ENCODE results near the gene AGBL1. TPM values are rescaled to one million over a fixed set of nuclear protein-coding genes. Genes with fewer than 3 reads are reported as not detected.

Gene AGBL1
- total and polyA plus RNA-seq, 7 donors: 0.96 to 34.8 (median 6.6) TPM

DNA sequence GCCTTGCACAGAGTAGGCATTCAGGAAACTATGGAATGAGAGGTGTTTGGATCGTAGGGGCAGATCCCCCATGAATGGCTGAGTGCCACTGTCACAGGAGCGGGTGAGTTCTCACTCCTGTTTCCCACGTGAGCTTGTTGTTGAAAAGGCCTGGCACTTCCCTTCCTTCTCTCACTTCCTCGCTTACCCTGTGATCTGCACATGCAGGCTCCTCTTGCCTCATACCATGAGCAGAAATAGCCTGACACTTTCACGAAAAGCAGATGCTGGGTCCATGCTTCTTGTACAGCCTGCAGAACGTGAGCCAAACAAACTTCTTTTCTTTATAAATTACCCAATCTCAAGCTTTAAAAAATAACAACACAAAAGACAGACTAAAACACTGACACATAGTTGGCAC is 55.4 kb downstream of the AGBL1 start:
- WGBS, 3 donors: 27 to 43% (median 34%) methylated on average over 6 of the region's 6 CpGs
- peak; percentile 87 to 92 (median 88) for ATAC-seq
- Histone ChIP-seq H3K4me3 (no peak overlapping the region), H3K27ac (peak overlapping the region; percentile 71), H3K36me3 (ENCODE audit: insufficient read depth in 1 of 2, low read depth in 1 of 2) (no peaks in the 10 kb centered on the region), H3K27me3 (ENCODE audit: insufficient read depth in 3 of 3, low read length in 2 of 3) (no peaks in the 10 kb centered on the region), H3K9me3 (no peaks in the 10 kb centered on the region), H3K4me1 (peaks cover 32% of the 10 kb centered on the region)
- TF ChIP-seq CTCF (IDR thresholded peaks at IDR 0.05): no peak
- DNase-seq: peak in 1 of 2 donors; percentile 20
- intact Hi-C loops (cut with DNase I): no loop called here

- no peaks in the 10 kb centered on the region for H3K9me3 ChIP-seq
- ATAC-seq (no peak), DNase-seq (no peak)
- WGBS, 3 donors: 78 to 82% (median 81%) methylated on average over 2 of the region's 2 CpGs
- no peak overlapping the region for H3K27ac ChIP-seq
- H3K27me3 ChIP-seq (ENCODE audit: insufficient read depth in 3 of 3, low read length in 2 of 3): no peaks in the 10 kb centered on the region
- intact Hi-C loops (cut with DNase I): no loop called here
- no peak overlapping the region for H3K4me3 ChIP-seq
- H3K4me1 ChIP-seq: peaks cover 39% of the 10 kb centered on the region
- no peaks in the 10 kb centered on the region for H3K36me3 ChIP-seq (ENCODE audit: insufficient read depth in 1 of 2, low read depth in 1 of 2)
- TF ChIP-seq CTCF (IDR thresholded peaks at IDR 0.05): no peak
These were observed 57.2 kb downstream of the AGBL1 start for GRCh38 chr15:86136861-86137260.

DNA sequence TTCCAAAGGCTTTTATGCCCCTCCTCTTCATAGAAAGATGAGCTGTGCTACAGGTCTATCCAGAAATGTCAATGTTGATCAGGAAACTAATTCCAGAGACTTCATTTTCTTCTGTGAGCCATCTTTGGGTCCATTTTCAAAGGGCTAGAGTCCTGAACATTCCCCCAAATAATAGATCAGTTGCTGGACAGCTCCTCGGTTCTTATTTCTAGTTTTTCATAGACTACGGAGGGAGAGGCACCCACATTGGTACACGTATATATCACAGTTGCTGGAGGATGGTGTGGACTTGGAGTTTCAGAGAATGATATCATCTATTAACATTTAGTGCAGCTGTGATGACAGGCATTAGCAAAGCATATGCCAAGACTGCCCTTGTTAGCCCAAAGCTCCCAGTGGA is 59.1 kb downstream of the AGBL1 start:
- Histone ChIP-seq H3K4me3 (no peak overlapping the region), H3K9me3 (no peaks in the 10 kb centered on the region), H3K27me3 (ENCODE audit: insufficient read depth in 3 of 3, low read length in 2 of 3) (no peaks in the 10 kb centered on the region), H3K27ac (no peak overlapping the region), H3K36me3 (ENCODE audit: insufficient read depth in 1 of 2, low read depth in 1 of 2) (peaks cover 0 to 4% of the 10 kb centered on the region in 2 donors), H3K4me1 (peaks cover 30% of the 10 kb centered on the region)
- WGBS, 3 donors: 30 to 52% (median 40%) methylated on average over 3 of the region's 3 CpGs
- ATAC-seq: peak in 3 of 4 donors; percentile 34 to 45 (median 39)
- no peak for DNase-seq
- intact Hi-C loops (cut with DNase I): no loop called here
- TF ChIP-seq CTCF (IDR thresholded peaks at IDR 0.05): no peak

GRCh38 chr15:86139828-86140227 is 60.2 kb downstream of the AGBL1 start:
- Histone ChIP-seq H3K4me3 (no peak overlapping the region), H3K27me3 (ENCODE audit: insufficient read depth in 3 of 3, low read length in 2 of 3) (no peaks in the 10 kb centered on the region), H3K36me3 (ENCODE audit: insufficient read depth in 1 of 2, low read depth in 1 of 2) (peaks cover 0 to 14% of the 10 kb centered on the region in 2 donors), H3K27ac (no peak overlapping the region), H3K4me1 (peaks cover 28% of the 10 kb centered on the region), H3K9me3 (no peaks in the 10 kb centered on the region)
- ATAC-seq: no peak
- intact Hi-C loops (cut with DNase I): no loop called here
- no peak for DNase-seq
- WGBS, 3 donors: 75 to 80% (median 79%) methylated on average over 9 of the region's 9 CpGs
- peak; percentile 11 for TF ChIP-seq CTCF (IDR thresholded peaks at IDR 0.05)

GRCh38 chr15:86154705-86155104 is 75.0 kb downstream of the AGBL1 start:
- no peak for TF ChIP-seq CTCF (IDR thresholded peaks at IDR 0.05)
- no peaks in the 10 kb centered on the region for H3K36me3 ChIP-seq (ENCODE audit: insufficient read depth in 1 of 2, low read depth in 1 of 2)
- DNase-seq: no peak
- peaks cover 16% of the 10 kb centered on the region for H3K9me3 ChIP-seq
- H3K4me3 ChIP-seq: no peak overlapping the region
- peak; percentile 42 to 58 (median 50) for ATAC-seq
- peak overlapping the region; percentile 66 for H3K27ac ChIP-seq
- H3K4me1 ChIP-seq: peaks cover 32% of the 10 kb centered on the region
- 35 to 63% (median 40%) methylated on average over 1 of the region's 1 CpG for WGBS, 3 donors
- no peaks in the 10 kb centered on the region for H3K27me3 ChIP-seq (ENCODE audit: insufficient read depth in 3 of 3, low read length in 2 of 3)
- intact Hi-C loops (cut with DNase I): no loop called here

Measured in psoas muscle (tissue), 8 donors.